ENCODE measurements around the gene HIGD1B.

GRCh38 chr17:44898768-44899073 is 51.0 kb downstream of the HIGD1B start:
- TF ChIP-seq POLR2A (IDR thresholded peaks at IDR 0.05) (no peak), CTCF (IDR thresholded peaks at IDR 0.05) (no peak)

All from Peyer's patch (tissue), 4 donors.